Endodermal cell (in vitro differentiated cells): ENCODE data around the gene AUTS2. TPM values are rescaled to one million over a fixed set of nuclear protein-coding genes. Genes with fewer than 3 reads are reported as not detected.

Experiments used
- DNase-seq: peaks from one replicate; pipeline ENCODE4 v3.0.0-alpha.2; 2017
- H3K27ac ChIP-seq: 2 replicates; pipeline ENCODE4 v1.5.1; 2013; ENCODE audit warnings: mild to moderate bottlenecking, low read depth, low read length, moderate library complexity
- H3K27me3 ChIP-seq: 2 replicates; pipeline ENCODE4 v1.6.1; 2013; ENCODE audit warnings: mild to moderate bottlenecking, low read length, moderate library complexity; ENCODE audit not compliant: insufficient read depth, control insufficient read depth, poor library complexity, severe bottlenecking
- H3K36me3 ChIP-seq: 2 replicates; pipeline ENCODE4 v1.7.0; 2013; ENCODE audit warnings: mild to moderate bottlenecking, low read length, moderate library complexity; ENCODE audit not compliant: control insufficient read depth, insufficient read depth
- H3K4me1 ChIP-seq: one replicate; pipeline ENCODE4 v1.7.0; 2013; ENCODE audit warnings: low read length; ENCODE audit not compliant: control insufficient read depth, insufficient read depth
- H3K4me3 ChIP-seq: 2 replicates; pipeline ENCODE4 v1.5.1; 2013; ENCODE audit warnings: mild to moderate bottlenecking, low read length, moderate library complexity
- H3K9ac ChIP-seq: 2 replicates; pipeline ENCODE4 v1.6.1; 2013; ENCODE audit warnings: mild to moderate bottlenecking, low read length, moderate library complexity; ENCODE audit not compliant: poor library complexity, severe bottlenecking; ENCODE audit errors: extremely low read depth
- H3K9me3 ChIP-seq: 2 replicates; pipeline ENCODE4 v1.6.1; 2013; ENCODE audit warnings: mild to moderate bottlenecking, low read length, moderate library complexity; ENCODE audit not compliant: control insufficient read depth
- H3K27ac Mint-ChIP-seq: 2 replicates; pipeline ENCODE4 v1.8.0; 2020; ENCODE audit warnings: mixed read lengths
- H3K27me3 Mint-ChIP-seq: 2 replicates; pipeline ENCODE4 v1.8.0; 2021; ENCODE audit warnings: mild to moderate bottlenecking, mixed read lengths; ENCODE audit not compliant: insufficient read depth
- H3K36me3 Mint-ChIP-seq: 2 replicates; pipeline ENCODE4 v1.8.0; 2020; ENCODE audit warnings: low read depth, mixed read lengths
- H3K4me1 Mint-ChIP-seq: 2 replicates; pipeline ENCODE4 v1.8.0; 2020; ENCODE audit warnings: mixed read lengths
- H3K4me3 Mint-ChIP-seq: 2 replicates; pipeline ENCODE4 v1.8.0; 2020; ENCODE audit warnings: mild to moderate bottlenecking, moderate library complexity, mixed read lengths
- H3K9me3 Mint-ChIP-seq: 2 replicates; pipeline ENCODE4 v1.8.0; 2020; ENCODE audit warnings: mild to moderate bottlenecking, mixed read lengths
- CTCF ChIP-seq: fragments of 200-600 bp; sonication (generic); conservative IDR thresholded peaks from 2 replicates; pipeline ENCODE4 v1.5.0; 2021; ENCODE audit warnings: antibody characterized with exemption, mild to moderate bottlenecking
- WGBS, 2 experiments: methylation state at CpG; one replicate each; pipeline versions ENCODE4 v1.1.5 to v1.1.7; 2013; ENCODE audit warnings: missing lambda C conversion rate in 2 of 2, mixed read lengths in 1 of 2; ENCODE audit not compliant: insufficient coverage in 1 of 2, insufficient read length in 1 of 2; 5-methylcytosine and 5-hydroxymethylcytosine counted together
- total RNA-seq, 2 donors: library from RNA; stranded (reverse); fragmentation: NEBNext Ultra II Directional in 1 of 2; extraction: Animal tissue kit (Norgen Biotek cat#: 25700) in 1 of 2; gene quantifications; 2 replicates in 1 of 2; 3 replicates in 1 of 2; pipeline ENCODE4 v1.2.1, GENCODE V29; 2021

Gene AUTS2
- total RNA-seq, 2 donors from 2014 or later: 76.8 to 106 TPM

DNA sequence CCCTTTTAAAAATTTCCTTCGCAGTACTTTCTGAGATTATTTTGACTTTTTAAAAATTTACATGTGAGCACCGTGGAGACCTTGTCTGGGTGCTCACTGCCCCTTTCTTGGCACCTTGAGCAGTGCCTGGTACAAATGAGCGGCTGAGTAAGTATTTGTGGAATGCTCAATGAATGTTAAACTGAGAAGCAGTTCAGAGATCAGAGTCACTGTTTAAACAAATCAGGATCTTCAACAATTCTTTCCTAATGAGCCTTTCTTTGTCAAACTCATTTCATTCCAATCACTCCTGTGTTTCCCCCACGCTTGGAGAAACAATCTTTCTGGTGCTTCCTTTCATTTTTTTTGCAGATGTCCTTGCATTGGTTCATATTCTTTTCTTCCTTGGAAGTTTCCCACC lies 922.3 kb downstream of the AUTS2 start:
- Mint-ChIP-seq H3K27ac (peak overlapping the region; percentile 45), H3K27me3 (peaks cover 2% of the 10 kb centered on the region), H3K36me3 (peaks cover 3% of the 10 kb centered on the region), H3K4me3 (no peak overlapping the region), H3K9me3 (no peaks in the 10 kb centered on the region), H3K4me1 (peaks cover 21% of the 10 kb centered on the region)
- Histone ChIP-seq H3K4me3 (no peak overlapping the region), H3K4me1 (peaks cover 17% of the 10 kb centered on the region), H3K9ac (no peak overlapping the region), H3K36me3 (no peaks in the 10 kb centered on the region), H3K27ac (no peak overlapping the region), H3K27me3 (no peaks in the 10 kb centered on the region), H3K9me3 (no peaks in the 10 kb centered on the region)
- WGBS, 2 experiments: 74 to 79% methylated on average over 3 to 4 of the region's 4 CpGs
- no peak for DNase-seq
- TF ChIP-seq CTCF: no peak

DNA sequence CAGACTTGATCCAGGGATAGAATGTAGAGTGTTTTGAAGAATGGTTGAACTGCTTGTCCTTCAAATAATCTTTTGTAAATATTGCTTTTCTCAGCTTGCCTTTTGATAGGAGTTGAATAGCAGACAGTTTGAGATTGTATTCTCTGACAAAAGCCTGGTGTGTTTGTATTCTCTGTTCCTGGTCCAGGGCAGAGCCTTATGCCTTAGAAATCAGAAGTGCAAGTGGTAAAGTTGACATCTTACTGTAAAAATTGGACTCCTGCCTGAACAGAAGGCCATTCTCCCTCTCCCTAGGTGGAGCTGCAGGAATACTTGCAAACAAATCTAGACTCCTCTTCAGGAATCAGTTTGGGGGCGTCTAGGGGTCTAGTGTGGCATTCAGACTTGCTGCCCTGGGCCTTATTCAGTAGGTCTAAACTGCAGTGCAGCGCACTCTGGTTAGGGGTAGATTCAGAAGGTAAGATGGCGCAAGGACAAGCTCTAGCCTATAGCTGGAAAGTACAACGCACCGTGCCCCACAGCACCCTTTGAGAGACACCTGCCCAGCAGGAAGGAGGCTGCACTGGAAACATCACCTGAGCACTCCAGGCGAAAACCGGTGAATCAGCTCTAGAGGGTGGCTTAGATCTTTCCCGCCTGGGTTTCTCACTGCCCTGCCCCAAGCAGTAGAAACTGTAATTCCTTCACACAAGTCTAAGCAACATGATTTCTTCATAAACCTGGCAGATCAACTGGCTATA lies 925.1 kb downstream of the AUTS2 start:
- H3K4me3 ChIP-seq: no peak overlapping the region
- Mint-ChIP-seq H3K36me3 (peaks cover 8% of the 10 kb centered on the region), H3K4me3 (no peak overlapping the region), H3K4me1 (peaks cover 30% of the 10 kb centered on the region), H3K27me3 (peaks cover 2% of the 10 kb centered on the region), H3K27ac (no peak overlapping the region), H3K9me3 (no peaks in the 10 kb centered on the region)
- peaks cover 26% of the 10 kb centered on the region for H3K4me1 ChIP-seq
- no peaks in the 10 kb centered on the region for H3K27me3 ChIP-seq
- H3K36me3 ChIP-seq: no peaks in the 10 kb centered on the region
- WGBS, 2 experiments: 95% methylated on average over 8 of the region's 8 CpGs
- no peak overlapping the region for H3K9ac ChIP-seq
- TF ChIP-seq CTCF: no peak
- no peaks in the 10 kb centered on the region for H3K9me3 ChIP-seq
- H3K27ac ChIP-seq: no peak overlapping the region
- no peak for DNase-seq

GRCh38 chr7:70523989-70524351 lies 925.7 kb downstream of the AUTS2 start:
- Histone ChIP-seq H3K36me3 (no peaks in the 10 kb centered on the region), H3K4me3 (no peak overlapping the region), H3K27ac (no peak overlapping the region), H3K4me1 (peaks cover 26% of the 10 kb centered on the region), H3K27me3 (peaks cover 5% of the 10 kb centered on the region), H3K9me3 (no peaks in the 10 kb centered on the region), H3K9ac (no peak overlapping the region)
- Mint-ChIP-seq H3K27me3 (peaks cover 2% of the 10 kb centered on the region), H3K27ac (no peak overlapping the region), H3K4me3 (no peak overlapping the region), H3K4me1 (peaks cover 30% of the 10 kb centered on the region), H3K9me3 (no peaks in the 10 kb centered on the region), H3K36me3 (peaks cover 8% of the 10 kb centered on the region)
- WGBS, 2 experiments: 100% methylated on average over 2 of the region's 2 CpGs
- DNase-seq: no peak
- no peak for TF ChIP-seq CTCF
